ENCODE measurements around the gene WSB2.

DNA sequence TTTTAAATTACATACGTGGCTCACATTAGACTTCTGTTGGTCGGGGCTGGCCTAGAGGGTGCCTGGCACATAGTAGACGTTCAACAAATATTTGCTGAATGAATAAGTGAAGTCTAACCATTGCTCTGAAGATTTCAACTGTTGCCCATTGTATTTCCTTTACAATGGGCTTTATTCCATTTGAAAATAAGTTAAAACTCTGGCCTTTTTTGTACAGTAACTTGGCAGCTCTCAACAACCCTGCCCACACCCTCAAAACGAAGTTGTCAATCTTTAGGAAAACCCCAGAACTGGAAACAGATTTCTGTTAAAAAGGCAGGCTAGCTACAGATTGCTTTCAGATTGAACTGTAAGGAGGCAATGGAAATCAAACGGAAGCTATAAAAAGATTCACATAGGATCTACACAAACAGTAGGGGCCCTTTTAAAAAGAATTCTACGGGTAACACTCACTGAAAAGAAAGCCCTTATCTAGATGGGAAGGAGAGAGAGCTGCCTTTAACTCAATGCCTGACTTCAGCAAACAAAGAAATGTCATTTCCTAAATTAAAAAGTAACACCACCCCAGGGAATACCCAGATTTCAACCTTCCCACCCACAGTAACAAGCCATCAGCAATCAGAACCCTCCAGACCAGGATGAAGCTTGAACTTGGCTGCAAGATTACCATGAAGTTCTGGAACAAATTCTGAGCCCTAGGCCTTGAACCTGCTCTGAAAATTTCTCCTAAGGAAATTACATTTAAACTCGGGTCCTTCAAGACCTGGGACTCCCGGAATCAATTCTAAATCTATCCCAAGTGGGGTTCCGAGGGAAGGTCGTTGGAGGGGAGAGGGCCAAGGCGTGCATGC lies 1.4 kb downstream of the WSB2 start:
- TF ChIP-seq, protein P1, sequence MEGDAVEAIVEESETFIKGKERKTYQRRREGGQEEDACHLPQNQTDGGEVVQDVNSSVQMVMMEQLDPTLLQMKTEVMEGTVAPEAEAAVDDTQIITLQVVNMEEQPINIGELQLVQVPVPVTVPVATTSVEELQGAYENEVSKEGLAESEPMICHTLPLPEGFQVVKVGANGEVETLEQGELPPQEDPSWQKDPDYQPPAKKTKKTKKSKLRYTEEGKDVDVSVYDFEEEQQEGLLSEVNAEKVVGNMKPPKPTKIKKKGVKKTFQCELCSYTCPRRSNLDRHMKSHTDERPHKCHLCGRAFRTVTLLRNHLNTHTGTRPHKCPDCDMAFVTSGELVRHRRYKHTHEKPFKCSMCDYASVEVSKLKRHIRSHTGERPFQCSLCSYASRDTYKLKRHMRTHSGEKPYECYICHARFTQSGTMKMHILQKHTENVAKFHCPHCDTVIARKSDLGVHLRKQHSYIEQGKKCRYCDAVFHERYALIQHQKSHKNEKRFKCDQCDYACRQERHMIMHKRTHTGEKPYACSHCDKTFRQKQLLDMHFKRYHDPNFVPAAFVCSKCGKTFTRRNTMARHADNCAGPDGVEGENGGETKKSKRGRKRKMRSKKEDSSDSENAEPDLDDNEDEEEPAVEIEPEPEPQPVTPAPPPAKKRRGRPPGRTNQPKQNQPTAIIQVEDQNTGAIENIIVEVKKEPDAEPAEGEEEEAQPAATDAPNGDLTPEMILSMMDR (IDR thresholded peaks at IDR 0.05; ENCODE audit: low read depth, low read length, missing input control), result no peak
- TF ChIP-seq RAD21 (IDR thresholded peaks at IDR 0.05), result no peak
- no peak for TF ChIP-seq MAX (IDR thresholded peaks at IDR 0.05)
- no peak for TF ChIP-seq JUND (IDR thresholded peaks at IDR 0.05)
- TF ChIP-seq, protein P2, sequence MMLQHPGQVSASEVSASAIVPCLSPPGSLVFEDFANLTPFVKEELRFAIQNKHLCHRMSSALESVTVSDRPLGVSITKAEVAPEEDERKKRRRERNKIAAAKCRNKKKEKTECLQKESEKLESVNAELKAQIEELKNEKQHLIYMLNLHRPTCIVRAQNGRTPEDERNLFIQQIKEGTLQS (IDR thresholded peaks at IDR 0.05), result no peak
- TF ChIP-seq YY1 (IDR thresholded peaks at IDR 0.05), result no peak

All from liver (tissue), 3 donors.